HEK293 (cell line): ENCODE measurements around the gene FZD2.

Experiments
- CTCF ChIA-PET: fragments of 350-600 bp; formaldehyde crosslinking; extraction: SDS; loops from one replicate; lab custom pipeline; 2021; ENCODE audit warnings: antibody characterized with exemption; lab: Yijun Ruan, JAX
- POLR2A ChIA-PET: fragments of 300-600 bp; formaldehyde crosslinking; extraction: SDS; loops from one replicate; lab custom pipeline; 2020; ENCODE audit warnings: antibody characterized with exemption, inconsistent platforms; lab: Yijun Ruan, JAX
- H3K27ac ChIP-seq: fragments of 200-500 bp; sonication (Bioruptor generic); 2 replicates; pipeline ENCODE4 v1.5.1; 2014; ENCODE audit warnings: low read depth, low read length, control low read depth, inconsistent platforms; ENCODE audit errors: extremely low read depth
- H3K36me3 ChIP-seq, 2 experiments: fragments of 200-500 bp in 1 of 2; sonication (Bioruptor generic) in 1 of 2; 1 replicate in 1 of 2; 2 replicates in 1 of 2; pipeline ENCODE4 v1.5.1; 2014 to 2017; ENCODE audit warnings: inconsistent platforms in 2 of 2, low read length in 2 of 2; ENCODE audit not compliant: control insufficient read depth in 2 of 2, insufficient read depth in 1 of 2
- H3K4me1 ChIP-seq: fragments of 200-500 bp; sonication (Bioruptor generic); 2 replicates; pipeline ENCODE4 v1.5.1; 2014; ENCODE audit warnings: mild to moderate bottlenecking, low read length, inconsistent platforms; ENCODE audit not compliant: control insufficient read depth, insufficient read depth
- H3K4me3 ChIP-seq: 2 replicates; pipeline ENCODE4 v1.5.1; 2011; ENCODE audit warnings: low read depth, mild to moderate bottlenecking, control low read depth, low read length, moderate library complexity
- H3K9me3 ChIP-seq: fragments of 200-500 bp; sonication (Bioruptor generic); 2 replicates; pipeline ENCODE4 v1.5.1; 2014; ENCODE audit warnings: low read depth, low read length, inconsistent platforms; ENCODE audit not compliant: control insufficient read depth, insufficient read depth
- EGR2 ChIP-seq: fragments of 450-650 bp; formaldehyde crosslinking; IDR thresholded peaks from 2 replicates; pipeline ENCODE4 v1.5.1; 2016; ENCODE audit warnings: low read depth, missing biosample characterization, missing genetic modification characterization
- SCRT1 ChIP-seq: fragments of 450-650 bp; formaldehyde crosslinking; IDR thresholded peaks from 2 replicates; pipeline ENCODE4 v1.5.1; 2016; ENCODE audit warnings: missing biosample characterization, missing genetic modification characterization, borderline replicate concordance
- ZFHX2 ChIP-seq: fragments of 450-650 bp; formaldehyde crosslinking; conservative IDR thresholded peaks from 2 replicates; pipeline ENCODE4 v1.5.1; 2016; ENCODE audit warnings: missing biosample characterization, missing genetic modification characterization
- ZIC2 ChIP-seq: fragments of 450-650 bp; formaldehyde crosslinking; IDR thresholded peaks from 2 replicates; pipeline ENCODE4 v1.5.1; 2016; ENCODE audit warnings: missing biosample characterization, missing genetic modification characterization
- ZNF214 ChIP-seq: fragments of 450-650 bp; formaldehyde crosslinking; IDR thresholded peaks from 2 replicates; pipeline ENCODE4 v1.5.1; 2017; ENCODE audit warnings: missing biosample characterization, mild to moderate bottlenecking, missing genetic modification characterization, borderline replicate concordance
- ZNF274 ChIP-seq, 2 experiments: fragments of 200-500 bp in 1 of 2; fragments of 450-650 bp in 1 of 2; sonication (Bioruptor generic) in 1 of 2; formaldehyde crosslinking in 1 of 2; IDR thresholded peaks; 2 replicates each; pipeline versions ENCODE4 v1.5.1 to v1.6.1; 2014 to 2016; ENCODE audit warnings: borderline replicate concordance in 1 of 2, inconsistent platforms in 1 of 2, low read length in 1 of 2, missing biosample characterization in 1 of 2, missing genetic modification characterization in 1 of 2
- ZNF341 ChIP-seq: fragments of 450-650 bp; formaldehyde crosslinking; IDR thresholded peaks from 2 replicates; pipeline ENCODE4; 2016; ENCODE audit warnings: low read depth, missing biosample characterization, missing genetic modification characterization
- ZNF521 ChIP-seq: fragments of 450-650 bp; formaldehyde crosslinking; IDR thresholded peaks from 2 replicates; pipeline ENCODE4 v1.5.1; 2017; ENCODE audit warnings: missing biosample characterization, mild to moderate bottlenecking, missing genetic modification characterization
- TF ChIP-seq, protein P1 (sequence below): fragments of 450-650 bp; formaldehyde crosslinking; IDR thresholded peaks from 2 replicates; pipeline ENCODE4 v1.5.1; 2016; ENCODE audit warnings: missing biosample characterization, missing genetic modification characterization
- TF ChIP-seq, protein P2 (sequence below): fragments of 450-650 bp; formaldehyde crosslinking; IDR thresholded peaks from 2 replicates; pipeline ENCODE4 v1.5.1; 2016; ENCODE audit warnings: missing biosample characterization, missing genetic modification characterization
- TF ChIP-seq, protein P3 (sequence below): fragments of 450-650 bp; formaldehyde crosslinking; IDR thresholded peaks from 2 replicates; pipeline ENCODE4 v1.5.1; 2016; ENCODE audit warnings: missing biosample characterization, missing genetic modification characterization

Gene FZD2

DNA sequence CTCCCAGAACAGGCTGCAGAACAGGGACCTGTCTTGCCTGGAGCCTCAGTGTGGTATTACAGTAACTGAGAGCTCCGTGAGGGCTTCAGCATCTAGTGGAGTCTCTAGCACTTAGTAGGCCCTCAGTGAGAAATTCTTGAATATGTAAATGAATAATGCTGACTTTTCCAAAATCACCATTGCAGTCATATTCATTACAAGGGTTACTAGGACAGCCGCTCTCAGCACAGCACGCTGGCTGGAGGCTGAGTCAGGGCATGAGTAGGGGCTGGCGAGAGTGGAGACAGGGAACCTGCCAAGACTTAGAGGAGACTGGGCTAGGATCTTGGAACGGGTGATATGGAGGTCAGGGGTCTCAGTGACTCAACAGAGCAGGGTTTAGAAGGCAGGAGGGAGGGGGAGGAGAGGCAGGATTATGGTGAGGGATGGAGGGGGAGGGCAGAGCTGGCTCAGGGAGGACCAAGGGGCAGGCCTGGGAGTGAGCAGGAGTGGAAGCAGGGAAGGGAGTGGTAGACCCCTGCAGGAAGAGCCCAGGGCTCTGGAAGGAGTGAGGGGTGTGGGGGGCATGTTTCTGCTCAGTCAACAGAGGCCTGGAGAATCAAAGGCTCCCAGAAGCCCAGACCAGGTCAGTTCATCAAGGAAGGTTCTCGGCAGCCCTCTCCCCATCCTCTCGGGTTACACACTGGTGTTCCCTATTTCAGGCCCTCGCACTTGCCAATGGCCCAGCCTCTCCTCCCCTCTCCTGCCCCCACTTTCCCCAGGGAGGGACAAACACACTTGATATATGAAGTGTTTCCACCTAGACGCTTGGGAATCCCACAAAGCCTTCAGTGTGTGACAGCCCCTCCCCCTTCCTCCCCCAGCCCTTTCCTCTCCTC lies 42.3 kb downstream of the FZD2 start (continued):
- TF ChIP-seq ZNF341 (tag by site-specific recombination), result peak; percentile 86
- TF ChIP-seq ZFHX2 (tag by site-specific recombination), result peak; percentile 26; the same call in 1 of the 2 replicates
- no peak for TF ChIP-seq ZNF274 (IDR thresholded peaks at IDR 0.05; ENCODE audit: low read length)
- TF ChIP-seq ZNF274 (tag by site-specific recombination; IDR thresholded peaks at IDR 0.05; ENCODE audit: borderline replicate concordance), result no peak
- no peak for TF ChIP-seq ZNF521
- TF ChIP-seq, protein P1, sequence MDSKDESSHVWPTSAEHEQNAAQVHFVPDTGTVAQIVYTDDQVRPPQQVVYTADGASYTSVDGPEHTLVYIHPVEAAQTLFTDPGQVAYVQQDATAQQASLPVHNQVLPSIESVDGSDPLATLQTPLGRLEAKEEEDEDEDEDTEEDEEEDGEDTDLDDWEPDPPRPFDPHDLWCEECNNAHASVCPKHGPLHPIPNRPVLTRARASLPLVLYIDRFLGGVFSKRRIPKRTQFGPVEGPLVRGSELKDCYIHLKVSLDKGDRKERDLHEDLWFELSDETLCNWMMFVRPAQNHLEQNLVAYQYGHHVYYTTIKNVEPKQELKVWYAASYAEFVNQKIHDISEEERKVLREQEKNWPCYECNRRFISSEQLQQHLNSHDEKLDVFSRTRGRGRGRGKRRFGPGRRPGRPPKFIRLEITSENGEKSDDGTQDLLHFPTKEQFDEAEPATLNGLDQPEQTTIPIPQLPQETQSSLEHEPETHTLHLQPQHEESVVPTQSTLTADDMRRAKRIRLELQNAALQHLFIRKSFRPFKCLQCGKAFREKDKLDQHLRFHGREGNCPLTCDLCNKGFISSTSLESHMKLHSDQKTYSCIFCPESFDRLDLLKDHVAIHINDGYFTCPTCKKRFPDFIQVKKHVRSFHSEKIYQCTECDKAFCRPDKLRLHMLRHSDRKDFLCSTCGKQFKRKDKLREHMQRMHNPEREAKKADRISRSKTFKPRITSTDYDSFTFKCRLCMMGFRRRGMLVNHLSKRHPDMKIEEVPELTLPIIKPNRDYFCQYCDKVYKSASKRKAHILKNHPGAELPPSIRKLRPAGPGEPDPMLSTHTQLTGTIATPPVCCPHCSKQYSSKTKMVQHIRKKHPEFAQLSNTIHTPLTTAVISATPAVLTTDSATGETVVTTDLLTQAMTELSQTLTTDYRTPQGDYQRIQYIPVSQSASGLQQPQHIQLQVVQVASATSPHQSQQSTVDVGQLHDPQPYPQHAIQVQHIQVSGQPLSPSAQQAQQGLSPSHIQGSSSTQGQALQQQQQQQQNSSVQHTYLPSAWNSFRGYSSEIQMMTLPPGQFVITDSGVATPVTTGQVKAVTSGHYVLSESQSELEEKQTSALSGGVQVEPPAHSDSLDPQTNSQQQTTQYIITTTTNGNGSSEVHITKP, result peak; percentile 57

DNA sequence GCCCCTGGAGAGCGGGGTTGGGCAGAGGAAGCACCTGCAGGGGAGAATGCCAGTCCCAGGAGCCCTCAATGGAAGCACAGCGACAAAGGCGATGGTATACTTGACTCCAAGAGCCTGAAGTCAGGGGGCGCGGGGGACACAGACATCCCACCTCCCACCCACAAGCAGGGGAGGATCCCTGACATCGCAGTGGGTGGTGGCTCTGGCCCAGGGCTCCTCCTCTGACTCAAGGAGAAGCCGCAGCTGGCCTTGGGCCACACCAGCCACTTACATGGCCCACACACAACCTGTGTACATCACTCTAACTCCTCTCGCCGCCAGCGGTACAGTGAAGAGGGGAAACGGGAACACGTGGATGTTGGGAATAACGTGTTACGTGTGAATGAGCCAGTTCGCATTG lies 44.3 kb downstream of the FZD2 start:
- ChIA-PET CTCF (no interaction called here), POLR2A (interaction anchor here (0.6 kb wide), 1 partner anchor 163 kb away, joined by 3 read pairs; no protein-coding TSS in a partner anchor)

DNA sequence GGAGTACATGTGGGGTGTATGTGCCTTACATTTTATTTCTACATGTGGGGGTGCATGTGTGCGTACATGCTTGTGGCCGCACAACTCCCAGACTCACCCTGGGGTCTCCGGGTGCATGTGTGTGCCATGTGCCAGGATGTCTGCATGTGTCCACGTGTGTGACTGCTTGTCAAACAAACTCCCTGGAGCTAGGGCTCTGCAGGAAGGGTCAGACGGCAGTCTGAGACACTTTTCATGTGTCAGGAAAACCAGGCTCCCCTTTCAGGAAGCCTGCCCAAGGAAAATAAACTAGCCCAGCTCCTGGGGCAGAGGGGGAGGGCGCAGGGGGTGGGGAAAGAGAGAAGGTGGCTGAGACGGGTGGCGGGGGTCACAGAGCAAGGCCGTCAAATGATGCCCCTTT lies 44.7 kb downstream of the FZD2 start:
- Histone ChIP-seq H3K4me1 (0 out of 2 replicates have a peak, but pooled peaks cover 9% of the 10 kb centered on the region), H3K36me3 (no peaks in the 10 kb centered on the region), H3K27ac (no peak overlapping the region), H3K9me3 (no peaks in the 10 kb centered on the region), H3K4me3 (no peak overlapping the region)
- CTCF ChIA-PET, result interaction anchor here (0.6 kb wide), 1 partner anchor 179 kb away, joined by 4 read pairs; no protein-coding TSS in a partner anchor
- TF ChIP-seq, protein P2, sequence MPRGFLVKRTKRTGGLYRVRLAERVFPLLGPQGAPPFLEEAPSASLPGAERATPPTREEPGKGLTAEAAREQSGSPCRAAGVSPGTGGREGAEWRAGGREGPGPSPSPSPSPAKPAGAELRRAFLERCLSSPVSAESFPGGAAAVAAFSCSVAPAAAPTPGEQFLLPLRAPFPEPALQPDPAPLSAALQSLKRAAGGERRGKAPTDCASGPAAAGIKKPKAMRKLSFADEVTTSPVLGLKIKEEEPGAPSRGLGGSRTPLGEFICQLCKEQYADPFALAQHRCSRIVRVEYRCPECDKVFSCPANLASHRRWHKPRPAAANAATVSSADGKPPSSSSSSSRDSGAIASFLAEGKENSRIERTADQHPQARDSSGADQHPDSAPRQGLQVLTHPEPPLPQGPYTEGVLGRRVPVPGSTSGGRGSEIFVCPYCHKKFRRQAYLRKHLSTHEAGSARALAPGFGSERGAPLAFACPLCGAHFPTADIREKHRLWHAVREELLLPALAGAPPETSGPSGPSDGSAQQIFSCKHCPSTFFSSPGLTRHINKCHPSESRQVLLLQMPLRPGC (tag by site-specific recombination), result no peak
- peak; percentile 68 for TF ChIP-seq ZIC2 (tag by site-specific recombination)
- TF ChIP-seq ZNF214, result no peak
- POLR2A ChIA-PET, result interaction anchor here (0.6 kb wide), 2 partner anchors 162 to 279 kb away, joined by 3 to 4 read pairs; no protein-coding TSS in a partner anchor

More for the DNA sequence above, 44.3 kb downstream of the FZD2 start:
- peak; percentile 80 for TF ChIP-seq EGR2
- TF ChIP-seq, protein P3, sequence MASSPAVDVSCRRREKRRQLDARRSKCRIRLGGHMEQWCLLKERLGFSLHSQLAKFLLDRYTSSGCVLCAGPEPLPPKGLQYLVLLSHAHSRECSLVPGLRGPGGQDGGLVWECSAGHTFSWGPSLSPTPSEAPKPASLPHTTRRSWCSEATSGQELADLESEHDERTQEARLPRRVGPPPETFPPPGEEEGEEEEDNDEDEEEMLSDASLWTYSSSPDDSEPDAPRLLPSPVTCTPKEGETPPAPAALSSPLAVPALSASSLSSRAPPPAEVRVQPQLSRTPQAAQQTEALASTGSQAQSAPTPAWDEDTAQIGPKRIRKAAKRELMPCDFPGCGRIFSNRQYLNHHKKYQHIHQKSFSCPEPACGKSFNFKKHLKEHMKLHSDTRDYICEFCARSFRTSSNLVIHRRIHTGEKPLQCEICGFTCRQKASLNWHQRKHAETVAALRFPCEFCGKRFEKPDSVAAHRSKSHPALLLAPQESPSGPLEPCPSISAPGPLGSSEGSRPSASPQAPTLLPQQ (tag by site-specific recombination), result no peak
- no peak for TF ChIP-seq SCRT1 (tag by site-specific recombination)
- peak; percentile 72 for TF ChIP-seq ZFHX2 (tag by site-specific recombination)
- 0 out of 2 replicates have a peak, but pooled peaks cover 9% of the 10 kb centered on the region for H3K4me1 ChIP-seq
- H3K9me3 ChIP-seq, result no peaks in the 10 kb centered on the region
- H3K27ac ChIP-seq, result no peak overlapping the region
- no peaks in the 10 kb centered on the region for H3K36me3 ChIP-seq
- H3K4me3 ChIP-seq, result no peak overlapping the region
